Measurements from ENCODE around the gene TMEM131. TPM values are rescaled to one million over a fixed set of nuclear protein-coding genes. Genes with fewer than 3 reads are reported as not detected.
"Not testable (repeated sequence)": the region's sequence is repeated elsewhere in the genome, so short reads cannot be mapped to it uniquely, and the experiment has no call there.

Gene TMEM131
- polyA plus RNA-seq, 3 donors: 37.0 to 48.0 (median 39.6) TPM

GRCh38 chr2:97917668-97918067 lies 78.1 kb downstream of the TMEM131 start:
- DNase-seq (ENCODE audit: low read depth in 3 of 3, low spot score in 2 of 3): not testable (repeated sequence)

GRCh38 chr2:97914691-97915213 lies 81.0 kb downstream of the TMEM131 start:
- no peak for DNase-seq (ENCODE audit: low read depth in 3 of 3, low spot score in 2 of 3)

GRCh38 chr2:97913846-97914245 lies 81.9 kb downstream of the TMEM131 start:
- DNase-seq (ENCODE audit: low read depth in 3 of 3, low spot score in 2 of 3): no peak

- no peak for DNase-seq (ENCODE audit: low read depth in 3 of 3, low spot score in 2 of 3)
These were observed 83.7 kb downstream of the TMEM131 start for GRCh38 chr2:97911922-97912575.

- DNase-seq (ENCODE audit: low read depth in 3 of 3, low spot score in 2 of 3): no peak
These were observed 84.4 kb downstream of the TMEM131 start for GRCh38 chr2:97911206-97911921.

- DNase-seq (ENCODE audit: low read depth in 3 of 3, low spot score in 2 of 3): no peak
These were observed 85.1 kb downstream of the TMEM131 start for GRCh38 chr2:97910403-97911205.

GRCh38 chr2:97908208-97908676 lies 87.5 kb downstream of the TMEM131 start:
- no peak for DNase-seq (ENCODE audit: low read depth in 3 of 3, low spot score in 2 of 3)

- DNase-seq (ENCODE audit: low read depth in 3 of 3, low spot score in 2 of 3): no peak
These were observed 88.2 kb downstream of the TMEM131 start for GRCh38 chr2:97907369-97908100.

GRCh38 chr2:97906307-97906706 lies 89.4 kb downstream of the TMEM131 start:
- DNase-seq (ENCODE audit: low read depth in 3 of 3, low spot score in 2 of 3): no peak

GRCh38 chr2:97905294-97905693 lies 90.5 kb downstream of the TMEM131 start:
- DNase-seq (ENCODE audit: low read depth in 3 of 3, low spot score in 2 of 3): no peak

- no peak for DNase-seq (ENCODE audit: low read depth in 3 of 3, low spot score in 2 of 3)
These were observed 93.9 kb downstream of the TMEM131 start for GRCh38 chr2:97901862-97902261.

GRCh38 chr2:97900806-97901205 lies 94.9 kb downstream of the TMEM131 start:
- no peak for DNase-seq (ENCODE audit: low read depth in 3 of 3, low spot score in 2 of 3)

- DNase-seq (ENCODE audit: low read depth in 3 of 3, low spot score in 2 of 3): not testable (repeated sequence)
These were observed 102.7 kb downstream of the TMEM131 start for GRCh38 chr2:97893042-97893441.

- no peak for DNase-seq (ENCODE audit: low read depth in 3 of 3, low spot score in 2 of 3)
These were observed 104.1 kb downstream of the TMEM131 start for GRCh38 chr2:97891611-97892010.

- no peak for DNase-seq (ENCODE audit: low read depth in 3 of 3, low spot score in 2 of 3)
These were observed 106.6 kb downstream of the TMEM131 start for GRCh38 chr2:97889156-97889555.

GRCh38 chr2:97885841-97886240 lies 109.9 kb downstream of the TMEM131 start:
- DNase-seq (ENCODE audit: low read depth in 3 of 3, low spot score in 2 of 3): no peak

- no peak for DNase-seq (ENCODE audit: low read depth in 3 of 3, low spot score in 2 of 3)
These were observed 115.4 kb downstream of the TMEM131 start for GRCh38 chr2:97880334-97880733.

GRCh38 chr2:97878865-97879264 lies 116.9 kb downstream of the TMEM131 start:
- DNase-seq (ENCODE audit: low read depth in 3 of 3, low spot score in 2 of 3): no peak

- DNase-seq (ENCODE audit: low read depth in 3 of 3, low spot score in 2 of 3): not testable (repeated sequence)
These were observed 117.4 kb downstream of the TMEM131 start for GRCh38 chr2:97878317-97878716.

GRCh38 chr2:97871096-97871780 lies 124.5 kb downstream of the TMEM131 start:
- no peak for DNase-seq (ENCODE audit: low read depth in 3 of 3, low spot score in 2 of 3)
